HG03520 (cell line): ENCODE measurements around the gene PCDHGA2.
"Not testable (repeated sequence)": the region's sequence is repeated elsewhere in the genome, so short reads cannot be mapped to it uniquely, and the experiment has no call there.

Source experiments
- ATAC-seq: cut with Tn5 transposase; IDR thresholded peaks from one replicate; pipeline ENCODE4 v1.9.1; 2021; ENCODE audit warnings: mild to moderate bottlenecking, moderate library complexity; ENCODE audit not compliant: unreplicated experiment

The PCDHGA2 gene

GRCh38 chr5:141346017-141346416 is 7.5 kb downstream of the PCDHGA2 start:
- not testable (repeated sequence) for ATAC-seq

GRCh38 chr5:141349917-141350619 is 11.5 kb downstream of the PCDHGA2 start, which contains the start of gene PCDHGB1:
PCDHGB1 (plus strand) TSS chr5:141350099; CDS start chr5:141350261, 162 bp downstream.
- ATAC-seq, result peak; percentile 92

- no peak for ATAC-seq
Measured at GRCh38 chr5:141351591-141351990, 13.0 kb downstream of the PCDHGA2 start.

- ATAC-seq, result no peak
Measured at GRCh38 chr5:141354900-141355469, 16.4 kb downstream of the PCDHGA2 start, which contains the start of gene PCDHGA4. PCDHGA4 (plus strand) TSS chr5:141355021; CDS start chr5:141355108, 87 bp downstream.

GRCh38 chr5:141355641-141356040 is 17.1 kb downstream of the PCDHGA2 start:
- no peak for ATAC-seq

- no peak for ATAC-seq
Measured at GRCh38 chr5:141356133-141356532, 17.6 kb downstream of the PCDHGA2 start.

GRCh38 chr5:141356950-141357349 is 18.4 kb downstream of the PCDHGA2 start:
- ATAC-seq, result no peak

GRCh38 chr5:141359790-141360426 is 21.3 kb downstream of the PCDHGA2 start, which contains the start of gene PCDHGB2:
PCDHGB2 (plus strand) TSS chr5:141359994; CDS start chr5:141360136, 142 bp downstream.
- ATAC-seq, result peak; percentile 46

- ATAC-seq, result no peak
Measured at GRCh38 chr5:141360685-141361084, 22.1 kb downstream of the PCDHGA2 start.

- ATAC-seq, result no peak
Measured at GRCh38 chr5:141362719-141363118, 24.2 kb downstream of the PCDHGA2 start.

- no peak for ATAC-seq
Measured at GRCh38 chr5:141363952-141364660, 25.5 kb downstream of the PCDHGA2 start, which contains the start of gene PCDHGA5. PCDHGA5 (plus strand) TSS chr5:141364162; CDS start chr5:141364331, 169 bp downstream.

- ATAC-seq, result no peak
Measured at GRCh38 chr5:141366016-141366896, 27.7 kb downstream of the PCDHGA2 start.

- peak; percentile 98 for ATAC-seq
Measured at GRCh38 chr5:141369994-141370848, 31.7 kb downstream of the PCDHGA2 start, which contains the start of gene PCDHGB3. PCDHGB3 (plus strand) TSS chr5:141370242; CDS start chr5:141370395, 153 bp downstream.

GRCh38 chr5:141371572-141372475 is 33.3 kb downstream of the PCDHGA2 start:
- no peak for ATAC-seq

GRCh38 chr5:141373673-141374317 is 35.2 kb downstream of the PCDHGA2 start, which contains the start of gene PCDHGA6:
PCDHGA6 (plus strand) TSS chr5:141373891; CDS start chr5:141374084, 193 bp downstream.
- no peak for ATAC-seq

- no peak for ATAC-seq
Measured at GRCh38 chr5:141374627-141375026, 36.1 kb downstream of the PCDHGA2 start.

- ATAC-seq, result not testable (repeated sequence)
Measured at GRCh38 chr5:141375444-141376155, 37.0 kb downstream of the PCDHGA2 start.
